ENCODE data around the gene CAPN11. TPM values are rescaled to one million over a fixed set of nuclear protein-coding genes. Genes with fewer than 3 reads are reported as not detected.

The CAPN11 gene
- total RNA-seq, 4 donors from 2014 or later, result 0.72 to 1.1 (median 0.89) TPM

GRCh38 chr6:44133981-44134711, 24.5 kb upstream of the CAPN11 start:
- WGBS, 2 donors, result 88 to 89% methylated on average over 11 to 12 of the region's 12 CpGs
- no peak overlapping the region for H3K4me3 ChIP-seq (ENCODE audit: low read depth, poor library complexity, severe bottlenecking)
- no peak for DNase-seq (ENCODE audit: low spot score in 2 of 2)
- intact Hi-C loops (cut with DNase I; ENCODE audit: low total_unique reads), result no loop called here
- no peak for TF ChIP-seq POLR2A (IDR thresholded peaks at IDR 0.05)
- TF ChIP-seq, protein P1, sequence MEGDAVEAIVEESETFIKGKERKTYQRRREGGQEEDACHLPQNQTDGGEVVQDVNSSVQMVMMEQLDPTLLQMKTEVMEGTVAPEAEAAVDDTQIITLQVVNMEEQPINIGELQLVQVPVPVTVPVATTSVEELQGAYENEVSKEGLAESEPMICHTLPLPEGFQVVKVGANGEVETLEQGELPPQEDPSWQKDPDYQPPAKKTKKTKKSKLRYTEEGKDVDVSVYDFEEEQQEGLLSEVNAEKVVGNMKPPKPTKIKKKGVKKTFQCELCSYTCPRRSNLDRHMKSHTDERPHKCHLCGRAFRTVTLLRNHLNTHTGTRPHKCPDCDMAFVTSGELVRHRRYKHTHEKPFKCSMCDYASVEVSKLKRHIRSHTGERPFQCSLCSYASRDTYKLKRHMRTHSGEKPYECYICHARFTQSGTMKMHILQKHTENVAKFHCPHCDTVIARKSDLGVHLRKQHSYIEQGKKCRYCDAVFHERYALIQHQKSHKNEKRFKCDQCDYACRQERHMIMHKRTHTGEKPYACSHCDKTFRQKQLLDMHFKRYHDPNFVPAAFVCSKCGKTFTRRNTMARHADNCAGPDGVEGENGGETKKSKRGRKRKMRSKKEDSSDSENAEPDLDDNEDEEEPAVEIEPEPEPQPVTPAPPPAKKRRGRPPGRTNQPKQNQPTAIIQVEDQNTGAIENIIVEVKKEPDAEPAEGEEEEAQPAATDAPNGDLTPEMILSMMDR (IDR thresholded peaks at IDR 0.05), result no peak

GRCh38 chr6:44135173-44135758, 23.4 kb upstream of the CAPN11 start:
- intact Hi-C loops (cut with DNase I; ENCODE audit: low total_unique reads), result no loop called here
- DNase-seq (ENCODE audit: low spot score in 2 of 2), result no peak
- 80 to 84% methylated on average over 10 of the region's 10 CpGs for WGBS, 2 donors
- TF ChIP-seq, protein P1 (IDR thresholded peaks at IDR 0.05), result no peak
- TF ChIP-seq POLR2A (IDR thresholded peaks at IDR 0.05), result no peak
- no peak overlapping the region for H3K4me3 ChIP-seq (ENCODE audit: low read depth, poor library complexity, severe bottlenecking)

GRCh38 chr6:44135875-44136274, 22.7 kb upstream of the CAPN11 start:
- TF ChIP-seq, protein P1 (IDR thresholded peaks at IDR 0.05), result no peak
- no peak for TF ChIP-seq POLR2A (IDR thresholded peaks at IDR 0.05)
- no peak overlapping the region for H3K4me3 ChIP-seq (ENCODE audit: low read depth, poor library complexity, severe bottlenecking)
- intact Hi-C loops (cut with DNase I; ENCODE audit: low total_unique reads), result no loop called here
- 86 to 87% methylated on average over 7 of the region's 7 CpGs for WGBS, 2 donors
- DNase-seq (ENCODE audit: low spot score in 2 of 2), result no peak

DNA sequence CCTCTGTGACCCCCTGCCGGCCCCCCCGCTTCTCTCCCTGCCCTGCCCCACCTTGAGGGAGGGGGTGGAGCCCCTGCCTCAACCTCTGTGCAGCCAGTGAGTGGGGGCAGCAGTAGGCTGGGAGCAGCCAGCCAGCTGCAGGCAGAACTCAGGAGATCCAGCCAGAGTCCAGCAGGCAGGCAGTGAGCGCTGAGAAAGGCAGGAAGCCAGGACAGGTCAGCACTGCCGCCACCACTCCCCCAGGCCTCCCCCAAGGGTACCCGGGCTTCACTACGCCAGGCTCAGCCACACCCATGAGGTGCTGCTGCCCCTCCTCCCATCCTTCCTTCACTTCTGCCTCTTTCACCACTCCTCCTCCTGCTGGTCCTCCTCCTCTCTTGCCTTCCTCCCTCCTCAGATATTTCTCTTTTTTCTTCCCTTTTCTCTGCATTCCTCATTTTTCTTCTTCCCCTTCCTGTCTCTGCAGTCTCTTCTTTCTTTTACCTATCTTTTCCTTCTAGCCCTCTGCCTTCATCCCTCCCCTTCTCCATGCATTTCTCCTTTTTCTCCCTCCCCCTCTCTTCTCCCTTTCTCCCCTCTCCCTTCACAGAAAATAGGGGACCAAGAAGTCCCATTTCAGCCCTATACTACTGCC, 19.8 kb upstream of the CAPN11 start:
- intact Hi-C loops (cut with DNase I; ENCODE audit: low total_unique reads), result no loop called here
- H3K4me3 ChIP-seq (ENCODE audit: low read depth, poor library complexity, severe bottlenecking), result no peak overlapping the region
- WGBS, 2 donors, result 58 to 73% methylated on average over 3 to 6 of the region's 6 CpGs
- TF ChIP-seq POLR2A (IDR thresholded peaks at IDR 0.05), result no peak
- TF ChIP-seq, protein P1 (IDR thresholded peaks at IDR 0.05), result no peak
- DNase-seq (ENCODE audit: low spot score in 2 of 2), result no peak

- no peak for TF ChIP-seq POLR2A (IDR thresholded peaks at IDR 0.05)
- TF ChIP-seq, protein P1 (IDR thresholded peaks at IDR 0.05), result no peak
- no peak for DNase-seq (ENCODE audit: low spot score in 2 of 2)
- H3K4me3 ChIP-seq (ENCODE audit: low read depth, poor library complexity, severe bottlenecking), result no peak overlapping the region
- intact Hi-C loops (cut with DNase I; ENCODE audit: low total_unique reads), result no loop called here
- 89 to 94% methylated on average over 10 of the region's 10 CpGs for WGBS, 2 donors
Observed at GRCh38 chr6:44139351-44139743, 19.3 kb upstream of the CAPN11 start.
